Fibroblast of peridontal ligament (primary cell): Measurements from ENCODE around the gene BRCC3.

Source experiments
- DNase-seq: peaks from one replicate; pipeline ENCODE4 v3.0.0-alpha.2; 2010; ENCODE audit errors: extremely low read depth

Gene BRCC3

DNA sequence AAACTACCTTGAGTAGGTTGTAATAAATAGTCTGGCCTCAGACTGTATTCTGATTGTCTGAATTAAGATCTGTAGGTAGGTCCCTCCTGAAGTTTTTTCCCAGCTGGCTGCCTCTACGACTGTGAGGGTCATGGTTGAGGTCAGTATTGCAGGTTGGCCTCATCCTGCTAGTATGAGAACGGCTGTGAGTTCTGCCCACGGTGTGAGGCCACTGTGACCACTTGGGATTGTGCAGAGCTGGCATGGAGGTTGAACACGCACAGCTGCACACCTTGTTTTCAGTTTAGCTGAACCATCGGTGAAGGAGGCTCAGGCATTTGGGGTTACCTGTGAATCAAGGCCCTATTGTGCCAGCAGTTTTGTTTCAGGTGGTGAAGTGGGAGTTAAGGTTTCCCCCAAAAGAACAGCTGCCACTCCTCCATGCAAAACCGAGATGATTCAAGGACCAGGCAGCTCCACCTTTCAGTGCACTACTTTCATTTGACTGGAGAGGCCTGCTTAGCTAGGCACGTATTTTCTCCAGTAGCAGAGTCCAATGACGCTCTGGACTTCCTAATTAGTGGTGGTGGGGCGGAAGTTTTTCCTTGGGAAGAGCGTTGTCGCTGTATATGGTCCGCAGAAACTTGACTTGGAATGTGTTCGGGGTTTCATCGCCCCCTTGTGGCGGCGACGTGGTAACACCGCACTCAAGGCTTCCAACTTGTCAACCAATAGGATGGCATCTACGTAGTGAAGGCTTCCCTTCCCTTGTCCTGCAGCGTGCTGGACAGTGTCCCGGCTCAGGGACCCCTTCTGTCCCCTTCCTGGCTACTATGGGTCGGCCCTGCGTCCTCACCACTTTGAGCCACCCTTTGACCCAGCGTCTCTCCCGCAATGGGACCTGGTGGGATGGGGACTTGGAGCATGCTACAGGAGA, 14.2 kb upstream of the BRCC3 start:
- peak; percentile 82 for DNase-seq

GRCh38 chrX:155061760-155062159, 9.5 kb upstream of the BRCC3 start:
- DNase-seq, result no peak

DNA sequence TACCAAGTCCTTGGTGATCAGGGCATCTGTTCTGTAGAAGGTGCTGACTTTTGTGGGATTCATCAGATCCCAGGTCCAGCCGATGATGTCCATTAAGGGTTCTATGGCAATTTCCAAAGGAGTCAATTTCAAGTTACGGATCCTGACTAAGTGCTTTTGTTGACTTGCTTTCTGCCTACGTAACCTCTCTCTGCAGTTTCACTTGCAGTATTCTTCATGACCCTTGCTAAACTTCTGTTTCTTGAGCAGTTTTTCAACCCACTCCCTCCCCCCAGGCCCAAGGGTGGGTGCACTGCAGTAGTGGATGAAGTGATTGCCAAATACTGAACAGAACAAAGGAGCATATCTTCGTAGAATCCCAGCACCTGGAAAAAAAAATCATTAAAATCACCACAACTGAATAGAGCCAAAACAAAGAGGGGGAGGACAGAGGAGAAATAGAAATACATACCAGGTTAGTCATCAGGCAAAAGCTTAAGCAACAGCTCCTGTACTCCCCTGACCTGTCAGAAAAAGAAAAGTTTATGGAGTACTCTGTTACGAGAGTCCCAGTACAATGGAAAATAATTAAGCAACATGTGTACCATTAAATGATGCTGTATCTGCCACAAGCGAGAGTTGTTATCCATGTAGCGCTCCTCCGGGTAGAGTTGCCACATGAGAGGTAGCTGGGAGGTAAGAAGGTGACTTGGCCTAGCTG, 6.1 kb upstream of the BRCC3 start:
- DNase-seq, result no peak

GRCh38 chrX:155068165-155068564, 3.1 kb upstream of the BRCC3 start:
- DNase-seq, result peak; percentile 57

GRCh38 chrX:155069414-155069813, 1.9 kb upstream of the BRCC3 start:
- DNase-seq, result no peak

DNA sequence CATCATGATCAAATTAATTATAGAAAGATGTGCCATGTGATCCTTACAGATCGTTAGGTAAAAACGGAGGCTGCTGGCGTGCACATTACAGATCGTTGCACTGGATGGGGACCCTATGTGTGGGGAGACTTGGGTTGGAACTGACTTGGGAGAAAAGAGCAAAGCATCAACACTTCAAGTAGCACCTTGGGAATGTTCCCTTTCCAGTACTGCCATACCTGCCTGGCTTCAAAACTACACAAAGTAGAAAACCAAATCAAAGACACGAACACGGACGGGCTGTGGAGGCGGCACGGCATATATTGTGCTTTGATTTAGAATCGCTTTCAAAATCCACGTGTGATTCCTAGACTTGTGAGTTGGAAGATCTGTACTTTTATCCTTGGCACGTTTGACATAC, 1.3 kb upstream of the BRCC3 start:
- DNase-seq, result no peak

DNA sequence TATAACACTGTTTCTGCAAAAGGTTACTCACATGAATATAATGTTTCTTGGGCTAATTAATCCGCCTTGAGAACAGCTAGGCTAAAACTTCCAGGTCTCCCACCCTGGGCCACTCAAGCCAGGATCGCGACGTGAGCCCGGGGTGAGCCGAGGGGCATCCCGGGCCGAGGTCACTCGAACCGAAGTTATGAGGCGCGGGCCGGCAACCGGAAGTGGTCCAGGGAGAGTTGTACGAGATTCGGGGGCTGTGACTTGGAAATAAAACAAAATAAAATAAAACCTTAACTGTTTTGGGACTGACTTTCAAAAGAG, 689 bp upstream of the BRCC3 start:
- DNase-seq, result no peak

DNA sequence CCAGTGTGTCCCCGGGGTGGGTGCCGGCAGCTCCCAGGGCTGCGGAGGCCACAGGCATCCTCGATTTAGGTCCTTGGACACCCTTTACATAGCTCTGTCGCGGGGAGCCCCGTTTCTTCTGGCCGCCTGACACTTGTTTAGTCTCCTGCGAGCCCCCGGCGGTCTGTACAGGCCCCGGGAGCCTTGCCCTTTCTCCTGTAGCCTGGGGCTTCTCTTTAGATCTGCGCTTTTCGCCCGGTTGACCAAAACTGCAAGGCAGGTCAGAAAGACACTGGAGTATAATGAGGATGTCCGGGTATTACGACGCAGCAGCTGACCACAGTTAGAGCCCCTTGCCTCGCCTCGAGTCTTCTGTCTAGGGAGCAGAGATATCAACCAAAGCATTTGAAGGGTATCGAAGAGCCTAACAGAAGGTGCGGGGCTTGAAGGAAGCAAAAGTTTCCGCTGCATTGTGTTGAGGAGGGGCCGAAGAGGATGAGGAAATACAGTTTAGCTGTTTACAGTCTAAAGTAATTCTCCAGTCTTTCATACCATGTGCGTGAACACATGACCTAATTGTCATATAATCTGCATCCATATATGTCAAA, 479 bp downstream of the BRCC3 start:
- DNase-seq, result no peak

DNA sequence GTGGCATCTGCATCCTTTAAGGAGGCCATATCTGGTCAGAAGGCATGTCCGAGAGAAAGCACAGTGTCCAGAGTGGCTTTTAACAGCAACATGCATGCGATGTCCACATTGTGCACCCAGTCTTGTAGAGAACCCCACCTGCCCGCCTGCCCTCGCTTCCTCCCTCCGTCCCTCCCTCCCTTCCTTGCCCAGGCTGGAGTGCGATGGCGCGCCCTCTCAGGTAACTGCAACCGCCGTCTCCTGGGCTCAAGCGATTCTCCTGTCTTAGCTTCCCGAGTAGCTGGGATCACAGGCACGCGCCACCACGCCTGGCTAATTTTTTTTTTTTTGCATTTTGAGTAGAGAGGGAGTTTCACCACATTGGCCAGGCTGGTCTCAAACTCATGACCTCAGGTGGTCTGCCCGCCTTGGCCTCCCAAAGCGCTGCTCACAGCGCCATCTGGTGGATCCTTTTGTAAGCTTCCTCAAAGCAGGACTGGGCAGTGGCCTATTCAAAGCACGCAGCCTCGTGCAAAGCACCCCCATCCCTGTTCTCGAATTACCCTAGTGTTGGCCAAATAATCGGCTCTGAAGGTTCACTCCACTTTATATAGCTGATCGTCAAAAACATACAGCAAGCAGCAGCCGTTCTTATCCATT, 15.0 kb downstream of the BRCC3 start:
- peak; percentile 33 for DNase-seq

DNA sequence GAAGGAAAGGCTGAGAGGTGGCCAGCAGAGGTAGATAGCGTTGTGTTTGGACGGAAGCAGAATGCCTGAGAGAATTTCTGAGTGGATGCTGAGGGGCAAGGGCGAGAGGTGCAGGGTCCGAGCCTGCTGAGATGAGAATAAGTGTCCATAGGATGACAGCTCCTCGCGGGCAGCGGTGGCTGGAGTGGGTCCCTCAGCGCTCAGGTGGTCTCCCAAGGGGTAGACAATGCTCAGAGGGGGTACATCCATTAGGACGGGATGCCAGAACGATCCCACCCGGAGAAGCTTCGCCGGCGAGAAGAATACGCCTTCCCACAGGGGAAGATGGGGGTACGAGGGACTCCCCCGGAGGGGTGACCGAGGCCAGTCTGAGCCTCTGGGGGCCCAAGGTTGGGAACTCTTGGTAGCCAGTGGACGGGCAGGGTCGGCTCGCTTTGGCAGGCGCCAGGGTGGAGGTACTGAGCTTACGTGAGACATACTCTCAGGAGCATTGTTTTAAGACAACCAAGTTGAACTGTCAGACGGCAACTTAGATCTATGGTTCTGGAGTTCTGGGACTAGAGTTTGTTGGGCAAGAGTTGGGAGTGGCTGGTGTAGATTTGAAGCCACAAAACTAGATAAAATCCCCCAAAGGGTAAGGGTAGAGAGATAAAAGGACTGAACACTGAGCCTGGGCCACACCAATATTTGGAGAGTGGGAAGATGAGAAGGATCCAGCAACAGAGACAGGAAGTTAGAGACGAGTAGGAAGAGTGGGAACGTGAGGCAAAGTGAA, 15.8 kb downstream of the BRCC3 start:
- no peak for DNase-seq

DNA sequence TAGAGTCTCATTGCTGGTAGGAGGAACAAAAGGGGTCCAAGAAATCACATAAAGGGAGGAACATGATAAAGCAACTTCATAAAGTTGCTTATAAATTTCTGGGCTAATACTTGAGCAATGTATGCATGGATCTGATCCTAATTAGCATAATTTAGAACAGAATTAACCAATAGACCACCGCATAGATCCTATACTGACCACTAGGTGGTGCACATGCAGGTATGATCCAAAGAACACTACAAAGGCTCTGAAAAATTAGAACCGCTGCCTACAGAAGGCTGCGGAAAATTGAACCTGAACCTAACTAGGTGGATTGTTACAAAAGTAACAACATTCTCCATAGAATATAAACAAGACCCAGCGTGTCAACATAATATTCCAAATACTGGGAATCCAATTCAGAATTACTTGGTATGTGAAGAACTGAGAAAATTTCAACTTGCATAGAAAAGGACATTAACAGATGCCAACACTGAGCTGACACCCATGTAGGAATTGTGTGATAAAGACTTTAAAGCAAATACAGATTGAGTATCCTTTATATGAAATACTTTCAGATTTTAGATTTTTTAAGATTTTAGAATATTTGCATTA, 23.3 kb downstream of the BRCC3 start:
- peak; percentile 41 for DNase-seq

DNA sequence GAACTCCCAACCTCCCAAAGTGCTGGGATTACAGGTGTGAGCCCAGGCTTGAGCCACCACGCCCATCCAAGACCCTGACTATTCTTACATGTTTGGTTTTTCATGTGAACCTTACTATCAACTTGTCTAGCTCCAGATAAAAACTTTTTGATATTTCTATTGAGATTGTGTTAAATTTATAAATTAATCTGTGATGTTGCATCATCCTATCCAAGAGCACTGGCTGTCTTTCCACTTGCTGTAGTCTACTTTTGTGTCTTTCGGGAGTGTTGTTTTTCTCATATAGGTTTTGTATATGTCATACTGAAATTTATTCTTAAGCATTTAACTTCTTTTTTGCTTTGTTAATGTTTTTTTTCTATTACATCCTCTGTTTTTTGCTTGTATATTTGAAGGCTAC, 34.6 kb downstream of the BRCC3 start:
- DNase-seq, result no peak

DNA sequence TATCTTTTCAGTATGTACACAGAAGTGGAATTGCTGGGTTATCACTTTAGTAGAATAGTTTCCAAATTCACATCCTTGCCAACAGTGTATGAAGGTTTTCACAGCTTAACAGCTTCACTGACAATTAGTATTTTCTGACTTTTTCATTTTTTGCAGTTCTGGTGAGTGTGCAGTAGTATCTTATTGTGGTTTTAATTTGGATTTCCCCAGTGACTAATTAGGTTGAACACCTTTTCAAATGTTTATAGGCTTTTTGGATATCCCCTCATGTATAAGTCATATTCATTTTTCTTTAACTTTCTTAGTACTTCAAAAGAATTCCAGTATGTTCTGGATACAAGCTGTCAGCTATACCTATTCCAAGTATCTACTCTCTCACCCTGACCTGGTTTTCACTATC, 37.1 kb downstream of the BRCC3 start:
- no peak for DNase-seq

DNA sequence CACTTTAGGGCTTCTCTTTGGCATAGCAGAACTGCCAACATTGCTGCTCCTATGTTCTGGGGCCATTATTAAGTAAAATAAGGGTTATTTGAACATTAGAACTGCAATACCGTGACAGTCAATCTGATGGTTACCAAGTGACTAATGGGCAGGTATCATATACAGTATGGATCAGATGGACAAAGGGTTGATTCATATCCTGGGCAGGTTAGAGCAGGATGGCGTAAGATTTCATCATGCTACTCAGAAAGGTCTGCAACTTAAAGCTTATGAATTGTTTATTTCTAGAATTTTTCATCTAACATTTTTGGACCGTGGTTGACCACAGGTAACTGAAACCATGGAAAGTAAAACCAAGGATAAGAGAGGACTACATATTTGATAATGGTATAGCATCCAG, 40.9 kb downstream of the BRCC3 start:
- DNase-seq, result no peak

DNA sequence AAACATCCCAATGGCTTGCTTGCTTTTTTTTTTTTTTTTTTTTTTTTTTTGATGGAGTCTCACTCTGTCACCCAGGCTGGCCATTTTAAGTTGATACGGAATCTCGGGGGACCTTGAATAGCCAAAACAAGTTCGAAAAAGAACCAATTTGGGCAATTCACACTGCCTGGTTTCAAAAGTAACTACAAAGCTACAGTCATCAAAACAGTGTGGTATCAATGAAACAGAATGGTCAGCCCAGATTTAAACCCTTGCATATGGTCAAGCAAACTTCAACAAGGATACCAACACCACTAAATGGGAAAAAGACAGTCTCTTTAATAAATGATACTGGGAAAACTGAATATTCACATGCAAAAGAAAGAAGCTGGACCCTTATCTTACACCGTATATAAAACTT, 41.8 kb downstream of the BRCC3 start:
- DNase-seq, result no peak

DNA sequence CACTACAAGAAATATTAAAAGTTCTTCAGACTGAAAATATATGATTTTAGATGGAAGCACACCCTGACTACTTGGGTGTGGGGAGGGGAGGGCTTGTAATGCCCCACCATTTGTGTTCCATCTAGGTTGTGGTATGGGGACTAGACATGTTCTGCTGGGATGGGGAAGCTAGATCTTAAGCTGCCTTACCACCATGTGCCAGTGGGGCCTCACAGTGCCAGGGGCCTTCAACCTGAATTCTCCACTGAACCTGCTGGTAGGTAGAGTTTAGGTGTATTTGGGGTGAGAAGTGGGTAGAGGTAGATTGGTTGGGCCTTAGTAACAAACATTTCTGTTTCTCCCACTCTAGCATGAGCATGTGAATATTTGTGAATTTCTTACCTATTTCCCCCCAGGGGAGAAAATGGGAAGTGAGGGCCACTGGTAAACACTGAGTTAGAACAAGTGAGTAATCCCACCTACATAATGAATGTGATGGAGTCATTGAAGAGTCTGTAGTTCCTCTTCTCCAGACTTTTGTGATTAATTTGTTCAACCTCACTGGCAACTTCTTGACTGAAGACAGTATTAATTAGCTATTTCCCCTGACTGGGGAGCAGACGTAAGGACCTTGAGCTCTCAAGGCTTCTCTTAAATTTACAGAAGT, 44.0 kb downstream of the BRCC3 start:
- DNase-seq, result no peak

DNA sequence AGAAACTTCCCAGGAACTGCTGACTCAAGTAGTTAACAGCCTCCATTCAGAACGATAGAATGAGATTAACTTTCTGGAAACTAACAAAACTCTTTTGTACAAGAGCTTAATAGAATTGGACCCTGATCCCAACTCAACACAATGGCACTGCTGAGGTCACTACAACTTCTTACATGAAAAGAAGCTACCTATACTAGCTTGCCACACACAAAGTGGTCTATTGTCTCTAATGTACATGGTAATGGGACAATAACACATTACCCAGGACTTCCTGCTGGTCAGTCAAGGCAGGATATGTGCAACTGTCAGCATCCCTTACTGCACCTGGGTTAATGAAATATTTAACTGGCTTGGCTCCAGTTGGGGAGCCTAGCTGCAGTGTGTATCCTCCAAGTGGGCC, 56.2 kb downstream of the BRCC3 start:
- DNase-seq, result no peak

- DNase-seq, result no peak
Observed at GRCh38 chrX:155127940-155128339, 56.6 kb downstream of the BRCC3 start.

GRCh38 chrX:155132110-155132509, 60.8 kb downstream of the BRCC3 start:
- no peak for DNase-seq

GRCh38 chrX:155134255-155134654, 62.9 kb downstream of the BRCC3 start:
- DNase-seq, result no peak
